Activated naive CD4-positive, alpha-beta T cell treated with anti-CD3 and anti-CD28 coated beads, Interleukin-2, amount 50 U/mL, for 16 hours (primary cell): ENCODE data around the gene SAXO2.
"Not testable (repeated sequence)": the region's sequence is repeated elsewhere in the genome, so short reads cannot be mapped to it uniquely, and the experiment has no call there.

ENCODE experiments used
- DNase-seq: peaks from one replicate; pipeline ENCODE4 v3.0.0-alpha.2; 2020

The SAXO2 gene

GRCh38 chr15:82314769-82315518 is 52.3 kb downstream of the SAXO2 start:
- no peak for DNase-seq

GRCh38 chr15:82315519-82316246 is 53.1 kb downstream of the SAXO2 start:
- DNase-seq = no peak

- not testable (repeated sequence) for DNase-seq
Observed at GRCh38 chr15:82316247-82317090, 53.9 kb downstream of the SAXO2 start.

DNA sequence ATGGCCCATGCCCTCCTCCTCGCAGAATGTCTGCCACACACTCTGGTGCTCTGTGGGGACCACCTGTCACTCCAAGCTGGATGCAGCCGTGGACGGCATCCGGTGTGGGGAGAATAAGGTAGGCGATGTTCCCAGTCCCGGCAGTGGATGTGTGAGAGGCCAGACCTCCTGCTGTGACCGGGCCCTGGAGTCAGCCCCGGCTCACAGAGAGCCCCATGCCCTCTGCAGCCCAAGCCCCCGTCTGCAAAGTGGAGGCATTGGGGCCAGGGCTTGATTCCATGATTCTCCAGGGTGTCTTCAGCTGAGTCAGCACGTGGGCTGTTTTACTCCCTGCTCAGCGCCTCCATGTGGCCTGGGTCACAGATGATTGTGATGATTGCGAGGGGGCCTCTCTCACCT is 54.5 kb downstream of the SAXO2 start:
- DNase-seq = no peak

DNA sequence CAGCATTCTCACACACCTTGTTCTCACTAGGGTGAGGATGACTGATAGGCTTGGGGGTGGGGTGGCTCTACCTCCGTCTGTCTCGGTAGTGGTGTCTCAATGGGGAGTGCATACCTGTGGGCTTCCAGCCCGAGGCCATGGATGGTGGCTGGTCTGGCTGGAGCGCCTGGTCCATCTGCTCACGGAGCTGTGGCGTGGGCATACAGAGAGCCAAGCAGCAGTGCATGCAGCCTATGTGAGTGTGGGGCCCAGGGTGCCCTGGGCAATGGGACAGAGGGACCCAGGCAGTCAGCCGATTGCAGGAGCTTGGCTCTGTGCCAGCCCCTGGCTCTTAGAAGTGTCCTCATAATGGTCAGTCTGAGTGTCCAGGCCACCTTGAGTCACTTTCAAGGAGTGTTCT is 54.9 kb downstream of the SAXO2 start:
- DNase-seq = not testable (repeated sequence)

DNA sequence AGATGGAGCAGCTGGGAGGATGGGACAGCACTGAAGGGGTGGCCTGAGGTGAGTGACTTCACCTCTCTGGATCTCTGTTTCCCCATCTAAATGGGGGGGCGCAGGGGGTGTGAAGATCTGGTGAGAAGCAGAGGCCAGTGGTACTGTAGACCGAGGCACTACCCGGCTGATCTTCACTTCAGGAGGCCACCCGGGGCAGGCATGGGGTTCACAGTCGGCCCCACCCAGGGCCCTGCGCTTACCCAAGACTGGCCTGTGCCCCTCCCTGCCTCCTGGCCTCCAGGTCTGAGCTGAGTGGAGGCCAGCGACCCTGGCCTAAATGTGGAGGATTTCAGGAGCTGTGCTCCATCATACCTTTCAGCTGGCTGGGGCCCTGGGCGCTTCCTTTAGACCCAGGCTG is 55.7 kb downstream of the SAXO2 start:
- DNase-seq = not testable (repeated sequence)

GRCh38 chr15:82319522-82320278 is 57.1 kb downstream of the SAXO2 start:
- not testable (repeated sequence) for DNase-seq

GRCh38 chr15:82320861-82321260 is 58.2 kb downstream of the SAXO2 start:
- not testable (repeated sequence) for DNase-seq

GRCh38 chr15:82322488-82322887 is 59.9 kb downstream of the SAXO2 start:
- not testable (repeated sequence) for DNase-seq

DNA sequence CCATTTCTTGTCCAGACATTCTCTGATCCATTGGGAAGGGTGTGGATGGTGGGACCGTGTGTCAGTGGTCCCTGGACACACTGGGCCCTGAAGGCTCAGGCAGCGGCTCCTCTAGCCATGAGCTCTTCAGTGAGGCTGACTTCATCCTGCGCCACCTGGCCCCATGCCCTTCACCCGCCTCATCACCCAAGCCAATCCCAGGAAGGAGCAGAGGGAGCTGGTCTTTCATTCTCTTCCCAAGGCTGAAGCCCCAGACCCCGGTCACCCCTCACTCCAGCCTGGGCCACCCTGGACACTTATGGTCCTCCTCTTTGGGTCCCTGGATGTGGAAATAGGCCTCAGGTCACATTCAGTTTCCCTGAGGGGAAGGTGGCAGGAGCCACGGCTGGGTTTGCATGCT is 62.2 kb downstream of the SAXO2 start:
- not testable (repeated sequence) for DNase-seq

- DNase-seq = not testable (repeated sequence)
Observed at GRCh38 chr15:82325646-82326045, 63.0 kb downstream of the SAXO2 start.

GRCh38 chr15:82326896-82327295 is 64.3 kb downstream of the SAXO2 start:
- not testable (repeated sequence) for DNase-seq

GRCh38 chr15:82327372-82327771 is 64.8 kb downstream of the SAXO2 start:
- not testable (repeated sequence) for DNase-seq

DNA sequence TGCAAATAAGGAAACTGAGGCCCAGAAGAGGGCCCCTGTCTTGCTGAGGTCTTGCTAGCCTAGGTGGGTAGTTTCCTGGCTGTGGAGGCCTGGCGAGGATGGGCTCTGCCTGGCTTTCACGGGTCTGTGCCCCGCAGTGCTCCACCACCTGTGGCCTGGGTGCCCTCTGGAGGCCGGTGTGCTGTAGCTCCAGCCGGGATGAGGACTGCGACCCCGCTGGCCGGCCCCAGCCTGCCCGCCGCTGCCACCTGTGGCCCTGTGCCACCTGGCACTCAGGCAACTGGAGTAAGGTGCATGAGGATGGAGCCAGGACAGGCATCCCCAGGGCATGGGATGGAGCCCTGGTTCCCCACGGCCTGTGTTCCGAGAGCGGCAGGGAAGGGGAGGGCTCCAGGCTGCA is 66.4 kb downstream of the SAXO2 start:
- not testable (repeated sequence) for DNase-seq

DNA sequence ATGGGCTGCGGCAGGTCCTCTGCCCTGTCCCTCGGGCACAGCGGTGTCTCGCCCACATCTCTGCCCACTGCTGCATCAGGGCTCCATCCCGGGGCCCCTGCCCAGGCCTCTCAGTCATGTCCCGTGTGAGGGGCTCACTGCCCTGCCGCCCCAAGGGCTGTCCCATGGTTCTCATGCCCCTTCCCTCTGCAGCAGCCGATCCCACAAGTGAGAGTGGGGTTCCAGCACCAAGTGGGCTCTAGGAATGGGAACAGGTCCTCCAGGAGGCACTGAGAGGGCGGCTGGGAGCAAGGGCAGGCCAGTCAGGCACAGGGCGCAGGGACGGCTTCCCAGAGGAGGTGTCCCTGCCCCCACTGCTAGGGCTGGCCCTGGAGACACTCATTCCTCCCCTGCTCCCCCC is 68.3 kb downstream of the SAXO2 start:
- not testable (repeated sequence) for DNase-seq

DNA sequence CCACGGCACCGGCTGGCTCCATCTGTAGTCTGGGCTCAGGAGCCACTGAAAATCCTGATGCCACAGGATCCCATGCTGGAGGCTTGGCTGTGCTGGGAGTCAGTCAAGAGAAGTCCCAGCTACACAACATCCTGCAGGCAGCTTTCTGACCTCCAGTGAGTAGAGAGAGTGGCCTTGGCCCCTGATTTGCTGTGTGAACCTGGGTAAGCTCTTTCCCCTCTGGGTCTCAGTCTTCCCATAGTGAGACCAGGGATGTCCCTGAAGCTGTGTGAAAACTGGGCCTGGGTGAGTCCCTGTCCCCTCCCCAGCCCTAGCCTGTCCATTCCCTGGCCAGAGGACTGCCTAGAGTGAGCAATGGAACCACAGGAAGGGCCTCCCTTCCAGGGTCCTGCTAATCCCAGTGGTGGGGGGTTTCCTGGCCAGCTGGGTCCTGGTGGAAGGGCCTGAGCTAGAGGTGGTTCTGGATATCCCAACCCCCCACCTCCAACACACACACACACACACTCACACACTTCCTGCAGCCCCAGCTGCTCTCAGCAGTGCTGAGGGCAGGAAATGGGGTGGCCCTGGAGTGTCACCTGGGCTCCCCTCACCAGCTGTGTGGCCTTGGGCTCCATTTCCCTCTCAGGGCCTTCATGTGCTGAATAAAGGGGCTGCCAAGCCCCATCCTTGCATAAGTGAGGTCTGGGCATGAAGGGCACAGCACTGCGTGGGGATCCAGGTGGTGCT is 69.1 kb downstream of the SAXO2 start:
- not testable (repeated sequence) for DNase-seq

DNA sequence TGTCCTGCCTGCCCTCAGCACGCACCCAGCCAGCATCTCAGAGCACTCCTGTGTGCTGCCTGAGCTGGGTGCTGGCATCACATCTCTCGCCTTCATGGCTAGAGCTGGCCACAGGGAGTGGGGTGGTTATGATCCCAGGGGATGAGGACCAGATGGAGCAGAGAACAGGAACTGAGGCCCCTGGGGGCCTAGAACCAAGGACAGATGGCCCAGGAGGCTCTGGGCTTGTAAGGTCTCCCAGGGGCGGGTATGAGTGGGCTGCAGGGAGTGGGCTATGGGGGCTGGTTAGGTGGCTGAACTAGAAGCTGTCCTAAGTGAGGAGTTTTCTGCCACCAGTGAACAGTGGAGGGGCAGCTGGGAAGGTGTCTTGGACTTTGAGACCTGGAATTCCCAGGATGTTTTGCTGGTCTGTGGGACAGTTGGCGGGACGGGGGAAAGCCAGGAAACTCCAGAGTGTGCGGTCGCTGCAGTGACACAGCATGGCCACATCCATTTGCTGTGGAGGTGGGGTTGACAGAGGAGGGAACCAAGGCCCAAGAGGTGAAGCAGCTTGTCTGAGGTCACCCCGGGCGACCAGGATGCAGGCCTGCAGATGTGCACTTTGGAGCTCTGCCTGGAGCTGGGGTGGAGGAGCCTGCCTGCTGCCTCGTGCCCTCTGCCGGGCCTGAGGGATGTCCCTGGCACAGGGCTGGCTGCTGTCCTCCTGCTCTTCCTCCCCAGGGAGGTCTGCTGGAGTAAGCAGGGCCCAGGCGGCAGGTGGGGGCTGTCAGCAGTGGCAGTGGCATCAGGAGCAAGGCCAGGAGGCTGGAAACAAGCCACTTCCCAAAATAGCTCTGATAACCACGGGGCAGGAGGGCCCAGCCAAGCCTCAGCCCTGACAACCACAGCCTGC is 70.3 kb downstream of the SAXO2 start:
- DNase-seq = not testable (repeated sequence)

GRCh38 chr15:82333603-82334553 is 71.3 kb downstream of the SAXO2 start:
- not testable (repeated sequence) for DNase-seq
